Neural progenitor cell (in vitro differentiated cells): Measurements from ENCODE around the gene DNAH9. TPM values are rescaled to one million over a fixed set of nuclear protein-coding genes. Genes with fewer than 3 reads are reported as not detected.

Experiments used
- DNase-seq: peaks from one replicate; pipeline ENCODE4 v3.0.0-alpha.2; 2016; ENCODE audit warnings: low spot score
- H2AFZ ChIP-seq: fragments of 200-600 bp; sonication (generic); replicated peaks from 2 replicates; pipeline ENCODE4 v1.6.1; 2016; ENCODE audit warnings: antibody characterized with exemption
- H3F3A ChIP-seq: fragments of 200-600 bp; sonication (generic); 2 replicates; pipeline ENCODE4 v1.6.1; 2016; ENCODE audit warnings: antibody characterized with exemption, low read depth
- H3K27ac ChIP-seq: fragments of 200-600 bp; sonication (generic); 2 replicates; pipeline ENCODE4 v1.5.1; 2016; ENCODE audit warnings: mild to moderate bottlenecking
- H3K27me3 ChIP-seq: fragments of 200-600 bp; sonication (generic); 2 replicates; pipeline ENCODE4 v1.6.1; 2016; ENCODE audit warnings: mild to moderate bottlenecking, moderate library complexity
- H3K36me3 ChIP-seq: fragments of 200-600 bp; sonication (generic); 2 replicates; pipeline ENCODE4 v1.5.1; 2016
- H3K4me1 ChIP-seq: fragments of 200-600 bp; sonication (generic); 2 replicates; pipeline ENCODE4 v1.6.1; 2016; ENCODE audit warnings: mixed run types
- H3K4me2 ChIP-seq: fragments of 200-600 bp; sonication (generic); 2 replicates; pipeline ENCODE4 v1.6.1; 2016
- H3K4me3 ChIP-seq: fragments of 200-600 bp; sonication (generic); 2 replicates; pipeline ENCODE4 v1.5.1; 2016
- H3K79me2 ChIP-seq: fragments of 200-600 bp; sonication (generic); 2 replicates; pipeline ENCODE4 v1.6.1; 2016; ENCODE audit warnings: low read depth
- H3K9ac ChIP-seq: fragments of 200-600 bp; sonication (generic); 2 replicates; pipeline ENCODE4 v1.6.1; 2016
- H3K9me3 ChIP-seq: fragments of 200-600 bp; sonication (generic); 2 replicates; pipeline ENCODE4 v1.5.1; 2016; ENCODE audit warnings: low read depth
- H4K20me1 ChIP-seq: fragments of 200-600 bp; sonication (generic); 2 replicates; pipeline ENCODE4 v1.6.1; 2016; ENCODE audit warnings: low read depth
- H3K27ac Mint-ChIP-seq: 3 replicates; pipeline ENCODE4 v1.8.0; 2021; ENCODE audit warnings: mixed read lengths
- H3K27me3 Mint-ChIP-seq: 2 replicates; pipeline ENCODE4 v1.8.0; 2022; ENCODE audit warnings: low read depth, mild to moderate bottlenecking, inconsistent platforms, moderate library complexity, mixed read lengths; ENCODE audit not compliant: insufficient read depth
- H3K36me3 Mint-ChIP-seq: 3 replicates; pipeline ENCODE4 v1.8.0; 2021; ENCODE audit warnings: mixed read lengths
- H3K4me1 Mint-ChIP-seq: 3 replicates; pipeline ENCODE4 v1.8.0; 2021; ENCODE audit warnings: mixed read lengths
- H3K4me3 Mint-ChIP-seq: 3 replicates; pipeline ENCODE4 v1.8.0; 2021; ENCODE audit warnings: mild to moderate bottlenecking, moderate library complexity, mixed read lengths
- H3K9me3 Mint-ChIP-seq: 3 replicates; pipeline ENCODE4 v1.8.0; 2020; ENCODE audit warnings: mixed read lengths
- CTCF ChIP-seq: fragments of 200-600 bp; sonication (generic); IDR thresholded peaks from 2 replicates; pipeline ENCODE4 v1.5.1; 2017; ENCODE audit warnings: antibody characterized with exemption, mild to moderate bottlenecking
- EZH2 ChIP-seq: fragments of 200-600 bp; sonication (generic); IDR thresholded peaks from 2 replicates; pipeline ENCODE4 v1.6.1; 2017; ENCODE audit warnings: antibody characterized with exemption, mild to moderate bottlenecking, moderate library complexity
- EZH2phosphoT487 ChIP-seq: fragments of 200-600 bp; sonication (generic); IDR thresholded peaks from 2 replicates; pipeline ENCODE4 v1.6.1; 2017; ENCODE audit warnings: antibody characterized with exemption
- total RNA-seq: library from RNA; depleted of rRNA; stranded (reverse); fragments of >200 nt; gene quantifications from 2 replicates; pipeline ENCODE4 v1.2.3, GENCODE V29; 2015; ENCODE audit warnings: low replicate concordance

Gene DNAH9
- total RNA-seq, 1 donor from 2014 or later: 1.3 TPM

GRCh38 chr17:12007466-12007865 is 409.2 kb downstream of the DNAH9 start:
- H3K9me3 ChIP-seq: no peaks in the 10 kb centered on the region
- no peak overlapping the region for H3K4me3 ChIP-seq
- Mint-ChIP-seq H3K27me3 (no peaks in the 10 kb centered on the region), H3K27ac (no peak overlapping the region), H3K4me1 (peaks cover 5% of the 10 kb centered on the region), H3K9me3 (no peaks in the 10 kb centered on the region), H3K4me3 (no peak overlapping the region), H3K36me3 (no peaks in the 10 kb centered on the region)
- H3K4me1 ChIP-seq: no peaks in the 10 kb centered on the region
- H3K9ac ChIP-seq: no peak overlapping the region
- no peak overlapping the region for H3K27ac ChIP-seq
- no peaks in the 10 kb centered on the region for H4K20me1 ChIP-seq
- H3K36me3 ChIP-seq: no peaks in the 10 kb centered on the region
- no peak overlapping the region for H2AFZ ChIP-seq
- no peaks in the 10 kb centered on the region for H3K27me3 ChIP-seq
- TF ChIP-seq CTCF (no peak), EZH2phosphoT487 (no peak), EZH2 (no peak)
- H3K79me2 ChIP-seq: no peaks in the 10 kb centered on the region
- H3F3A ChIP-seq: no peaks in the 10 kb centered on the region
- no peak for DNase-seq
- H3K4me2 ChIP-seq: no peak overlapping the region
